ENCODE results near the gene LRP8. TPM values are rescaled to one million over a fixed set of nuclear protein-coding genes. Genes with fewer than 3 reads are reported as not detected.

LRP8 gene
- total RNA-seq, 1 experiment from 2014 or later, result 28.6 TPM

GRCh38 chr1:53321776-53322602 lies 5.9 kb downstream of the LRP8 start:
- ChIA-PET CTCF (no interaction called here), POLR2A (no interaction called here)
- DNase-seq (ENCODE audit: low read depth, low spot score), result no peak
- TF ChIP-seq POLR2AphosphoS5 (IDR thresholded peaks at IDR 0.05; ENCODE audit: low read depth, low read length) (no peak), TCF7L2 (IDR thresholded peaks at IDR 0.05; ENCODE audit: low read depth, low read length) (no peak), CTCF (IDR thresholded peaks at IDR 0.05) (no peak), REST (IDR thresholded peaks at IDR 0.05; ENCODE audit: insufficient read depth in 1 of 2, low read depth in 2 of 2, low read length in 1 of 2) (no peak), SIN3A (IDR thresholded peaks at IDR 0.05; ENCODE audit: borderline replicate concordance, insufficient read depth, low read depth, low read length) (no peak)
- Histone ChIP-seq H3K9me3 (ENCODE audit: control insufficient read depth, insufficient read depth, low read depth, low read length) (no peaks in the 10 kb centered on the region), H3K36me3 (ENCODE audit: control insufficient read depth, insufficient read depth, low read length) (no peaks in the 10 kb centered on the region), H3K4me3 (ENCODE audit: low read depth in 2 of 2, low read length in 2 of 2) (no peak overlapping the region), H3K27ac (ENCODE audit: low read length) (no peak overlapping the region), H3K27me3 (ENCODE audit: control insufficient read depth, insufficient read depth, low read length) (no peaks in the 10 kb centered on the region), H3K4me1 (ENCODE audit: control insufficient read depth, insufficient read depth, low read length) (peaks cover 8% of the 10 kb centered on the region)
- no TSS peak for BruUV-seq (replicated peaks)
- intact Hi-C loops (cut with micrococcal nuclease; ENCODE audit: unreplicated experiment) (no loop called here), in situ Hi-C loops (cut with HindIII; ENCODE audit: low pct_unique_long_range_greater_than_20kb, low sequenced_read_pairs) (no loop called here)
- no peak for ATAC-seq

GRCh38 chr1:53321366-53321765 lies 6.5 kb downstream of the LRP8 start:
- no peak for DNase-seq (ENCODE audit: low read depth, low spot score)
- intact Hi-C loops (cut with micrococcal nuclease; ENCODE audit: unreplicated experiment) (no loop called here), in situ Hi-C loops (cut with HindIII; ENCODE audit: low pct_unique_long_range_greater_than_20kb, low sequenced_read_pairs) (no loop called here)
- Histone ChIP-seq H3K27me3 (ENCODE audit: control insufficient read depth, insufficient read depth, low read length) (no peaks in the 10 kb centered on the region), H3K36me3 (ENCODE audit: control insufficient read depth, insufficient read depth, low read length) (no peaks in the 10 kb centered on the region), H3K4me3 (ENCODE audit: low read depth in 2 of 2, low read length in 2 of 2) (no peak overlapping the region), H3K27ac (ENCODE audit: low read length) (no peak overlapping the region), H3K4me1 (ENCODE audit: control insufficient read depth, insufficient read depth, low read length) (peaks cover 8% of the 10 kb centered on the region), H3K9me3 (ENCODE audit: control insufficient read depth, insufficient read depth, low read depth, low read length) (no peaks in the 10 kb centered on the region)
- ChIA-PET POLR2A (no interaction called here), CTCF (no interaction called here)
- no peak for TF ChIP-seq REST (IDR thresholded peaks at IDR 0.05; ENCODE audit: insufficient read depth in 1 of 2, low read depth in 2 of 2, low read length in 1 of 2)
- ATAC-seq, result no peak
- no TSS peak for BruUV-seq (replicated peaks)
